HepG2 (cell line): Measurements from ENCODE around the gene GDE1. TPM values are rescaled to one million over a fixed set of nuclear protein-coding genes. Genes with fewer than 3 reads are reported as not detected.

Source experiments
- ATF7 ChIP-seq, 2 experiments: fragments of 450-650 bp in 1 of 2; sonication (generic) in 1 of 2; formaldehyde crosslinking in 1 of 2; IDR thresholded peaks; 2 replicates each; pipeline versions ENCODE4 v1.4.0 to v1.6.1; 2016 to 2020; ENCODE audit warnings: antibody characterized with exemption in 1 of 2, mild to moderate bottlenecking in 1 of 2, missing genetic modification reagents in 1 of 2
- ESRRA ChIP-seq: sonication (generic); formaldehyde crosslinking; IDR thresholded peaks from 2 replicates; pipeline ENCODE4 v1.5.1; 2020; ENCODE audit warnings: mild to moderate bottlenecking, low read depth, missing genetic modification reagents
- GABPB1 ChIP-seq: IDR thresholded peaks from 2 replicates; pipeline ENCODE4 v1.6.1; 2016; ENCODE audit warnings: mild to moderate bottlenecking, missing genetic modification reagents, moderate library complexity, missing compliant biosample characterization
- KDM2A ChIP-seq: sonication (generic); formaldehyde crosslinking; IDR thresholded peaks from 2 replicates; pipeline ENCODE4 v1.4.0; 2020; ENCODE audit warnings: low read depth, missing genetic modification reagents, borderline replicate concordance
- MAZ ChIP-seq, 2 experiments: sonication (generic) in 1 of 2; formaldehyde crosslinking in 1 of 2; IDR thresholded peaks; 2 replicates each; pipeline versions ENCODE4 v1.5.0 to v1.6.1; 2012 to 2020; ENCODE audit warnings: low read depth in 2 of 2, mild to moderate bottlenecking in 2 of 2, borderline replicate concordance in 1 of 2, improper control_type of control experiment in 1 of 2, low read length in 1 of 2, missing genetic modification reagents in 1 of 2, moderate library complexity in 1 of 2
- NFYC ChIP-seq: IDR thresholded peaks from 2 replicates; pipeline ENCODE4 v1.6.1; 2016; ENCODE audit warnings: missing genetic modification reagents, missing compliant biosample characterization
- PATZ1 ChIP-seq: sonication (generic); formaldehyde crosslinking; IDR thresholded peaks from 2 replicates; pipeline ENCODE4 v1.4.0; 2020; ENCODE audit warnings: missing genetic modification reagents
- PAXIP1 ChIP-seq: sonication (generic); formaldehyde crosslinking; conservative IDR thresholded peaks from 2 replicates; pipeline ENCODE4 v1.4.0; 2020; ENCODE audit warnings: mild to moderate bottlenecking, missing genetic modification reagents, moderate library complexity
- STAT5B ChIP-seq: sonication (generic); formaldehyde crosslinking; IDR thresholded peaks from 2 replicates; pipeline ENCODE4 v1.4.0; 2020; ENCODE audit warnings: missing genetic modification reagents
- TOE1 ChIP-seq: sonication (generic); formaldehyde crosslinking; IDR thresholded peaks from 2 replicates; pipeline ENCODE4 v1.4.0; 2020; ENCODE audit warnings: mild to moderate bottlenecking, missing genetic modification reagents
- ZC3H13 ChIP-seq: sonication (generic); formaldehyde crosslinking; IDR thresholded peaks from 2 replicates; pipeline ENCODE4 v1.8.1; 2023; ENCODE audit warnings: mild to moderate bottlenecking, missing genetic modification reagents, moderate library complexity
- ZFP36L2 ChIP-seq: sonication (generic); formaldehyde crosslinking; IDR thresholded peaks from 2 replicates; pipeline ENCODE4 v1.4.0; 2020; ENCODE audit warnings: missing genetic modification reagents
- ZNF101 ChIP-seq: sonication (generic); formaldehyde crosslinking; IDR thresholded peaks from 2 replicates; pipeline ENCODE4 v1.4.0; 2020; ENCODE audit warnings: mild to moderate bottlenecking, low read depth, missing genetic modification reagents, borderline replicate concordance
- ZNF142 ChIP-seq: sonication (generic); formaldehyde crosslinking; IDR thresholded peaks from 2 replicates; pipeline ENCODE4 v1.4.0; 2020; ENCODE audit warnings: missing genetic modification reagents
- ZNF484 ChIP-seq: sonication (generic); formaldehyde crosslinking; IDR thresholded peaks from 2 replicates; pipeline ENCODE4 v1.5.1; 2020; ENCODE audit warnings: mild to moderate bottlenecking, low read depth, missing genetic modification reagents, borderline replicate concordance
- ZNF569 ChIP-seq: sonication (generic); formaldehyde crosslinking; IDR thresholded peaks from 2 replicates; pipeline ENCODE4 v1.5.0; 2020; ENCODE audit warnings: mild to moderate bottlenecking, missing genetic modification reagents, moderate library complexity, borderline replicate concordance
- ZNF678 ChIP-seq: sonication (generic); formaldehyde crosslinking; IDR thresholded peaks from 2 replicates; pipeline ENCODE4 v1.4.0; 2020; ENCODE audit warnings: mild to moderate bottlenecking, missing genetic modification reagents
- polyA plus RNA-seq, 8 experiments: library from polyadenylated mRNA; depleted of rRNA in 3 of 8; stranded (reverse) in 7 of 8; unstranded in 1 of 8; fragments of >200 nt; fragmentation: Illumina TruSeq in 4 of 8; extraction: Trizol in 4 of 8; gene quantifications; 2 replicates each; pipeline versions ENCODE4 v1.2.1 to v1.2.3, GENCODE V29; 2011 to 2016; ENCODE audit warnings: low read depth in 4 of 8, missing spikeins in 1 of 8, mixed read lengths in 1 of 8; ENCODE audit not compliant: insufficient read depth in 1 of 8
- total RNA-seq, 5 experiments: library from RNA; depleted of rRNA; stranded (reverse); fragments of >200 nt; fragmentation: Illumina TruSeq; extraction: Trizol; gene quantifications; 2 replicates each; pipeline ENCODE4 v1.2.3, GENCODE V29; 2016; ENCODE audit warnings: low read depth in 1 of 5

The GDE1 gene
- total and polyA plus RNA-seq, 2 of the 13 experiments (the other 11 are each of a cell fraction or from before 2014, with no cell fraction given) = 35.9 to 59.0 TPM

GRCh38 chr16:19542138-19542821 lies 20.4 kb upstream of the GDE1 start (continued):
- TF ChIP-seq PAXIP1 (CRISPR knock-in tag) (peak; percentile 98), ZNF484 (no peak), ATF7 (IDR thresholded peaks at IDR 0.05) (no peak), ATF7 (CRISPR knock-in tag; IDR thresholded peaks at IDR 0.05) (no peak; the same call in 1 of the 2 replicates), NFYC (CRISPR knock-in tag) (0 out of 2 replicates have a peak, but pooled peaks have one; percentile 16), ZFP36L2 (CRISPR knock-in tag) (no peak), TOE1 (peak; percentile 97), ZNF569 (CRISPR knock-in tag) (no peak), STAT5B (no peak), GABPB1 (CRISPR knock-in tag) (peak; percentile 54), ZNF678 (CRISPR knock-in tag) (peak; percentile 76; the same call in 1 of the 2 replicates), KDM2A (CRISPR knock-in tag) (no peak), MAZ (IDR thresholded peaks at IDR 0.05; ENCODE audit: borderline replicate concordance, low read depth, low read length) (no peak), MAZ (CRISPR knock-in tag; IDR thresholded peaks at IDR 0.05; ENCODE audit: low read depth) (no peak), ESRRA (CRISPR knock-in tag) (no peak; the same call in 1 of the 2 replicates), ZNF142 (CRISPR knock-in tag) (no peak), ZNF101 (CRISPR knock-in tag) (no peak), PATZ1 (CRISPR knock-in tag) (0 out of 2 replicates have a peak, but pooled peaks have one; percentile 18), ZC3H13 (CRISPR knock-in tag) (no peak)
